ENCODE measurements around the gene ALOX15B. TPM values are rescaled to one million over a fixed set of nuclear protein-coding genes. Genes with fewer than 3 reads are reported as not detected.

The ALOX15B gene
- total RNA-seq, 5 donors from 2014 or later (not counting 1 experiment from before 2014, with no cell fraction given): 0.10 to 0.20 (median 0.13) TPM; not detected in 2

DNA sequence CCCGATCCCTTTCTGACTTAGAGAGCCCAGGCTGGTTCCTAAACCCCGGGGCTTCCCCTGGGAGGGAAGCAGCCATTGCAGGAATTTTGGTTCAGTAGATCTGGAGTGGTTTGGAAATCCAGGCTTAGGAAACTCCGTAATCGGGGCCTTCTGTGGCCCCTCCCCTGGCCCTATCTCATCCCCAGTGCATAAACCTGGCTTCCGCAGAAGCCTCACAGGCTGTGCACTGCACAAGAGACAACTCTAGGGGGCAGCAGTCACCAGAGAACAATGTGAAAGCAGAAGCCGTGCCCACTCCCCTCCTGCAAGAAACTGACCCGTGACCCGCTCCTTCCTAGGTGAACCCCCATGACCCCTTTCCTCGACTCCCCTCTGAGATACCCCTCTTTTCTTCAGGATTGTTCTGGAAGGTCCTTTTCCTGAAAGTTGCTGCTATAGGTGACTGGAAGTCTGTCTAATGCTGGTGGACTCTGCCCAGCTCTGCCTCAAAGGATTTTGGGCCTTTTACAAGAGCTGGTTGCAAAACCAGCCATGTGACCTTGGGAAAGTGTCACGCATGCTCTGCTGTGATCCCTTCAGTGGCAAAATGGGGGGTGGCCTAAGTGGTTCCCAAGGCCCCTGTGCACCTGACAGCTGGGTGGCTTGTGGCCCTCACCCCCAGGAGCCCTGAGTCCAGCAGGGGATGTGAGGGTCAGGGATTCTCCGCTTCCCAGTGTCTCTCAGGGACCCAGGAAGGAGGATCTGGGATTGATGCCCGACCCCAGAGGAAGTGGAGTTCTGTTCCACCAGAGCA, 22.0 kb upstream of the ALOX15B start:
- CTCF ChIA-PET: interaction anchor here (0.6 to 1.1 kb wide), 2 partner anchors 40 to 514 kb away, joined by 3 to 6 read pairs; no protein-coding TSS in a partner anchor

DNA sequence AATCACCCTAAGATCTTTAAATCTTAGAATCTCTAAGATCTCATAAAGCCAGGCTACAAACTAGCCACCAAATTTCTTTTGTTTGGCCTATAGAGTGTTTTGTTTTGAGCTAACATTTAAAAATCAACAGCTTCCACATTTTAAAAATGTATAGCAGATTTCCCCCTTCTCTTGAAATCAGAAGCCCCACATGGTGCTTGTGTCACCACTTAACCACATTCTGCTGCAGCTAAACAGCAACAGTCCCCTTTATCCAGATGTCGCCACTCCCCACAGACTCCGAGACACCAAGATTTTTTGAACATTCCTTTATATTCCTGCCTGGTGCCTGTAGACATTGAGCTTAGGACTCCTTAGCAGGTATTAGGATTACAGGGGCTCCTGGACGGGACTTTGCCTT, 20.4 kb upstream of the ALOX15B start:
- Histone ChIP-seq H3K27ac (ENCODE audit: low read length) (no peak overlapping the region), H3K36me3 (ENCODE audit: control insufficient read depth in 2 of 2, extremely low read depth in 1 of 2, insufficient read depth in 1 of 2, low read length in 1 of 2) (no peaks in the 10 kb centered on the region), H3K27me3 (replicated peaks in 1 of 2; ENCODE audit: control insufficient read depth in 2 of 2, extremely low read depth in 1 of 2, insufficient read depth in 2 of 2, low read length in 1 of 2) (peaks cover 0 to 64% of the 10 kb centered on the region in 2 experiments), H3K4me3 (ENCODE audit: control insufficient read depth in 1 of 2, extremely low read depth in 1 of 2, low read length in 1 of 2) (no peak overlapping the region), H3K9me3 (no peaks in the 10 kb centered on the region), H3K4me1 (ENCODE audit: control insufficient read depth in 1 of 2, extremely low read depth in 1 of 2, insufficient read depth in 2 of 2, low read length in 2 of 2) (peaks cover 3 to 15% of the 10 kb centered on the region in 2 experiments)
- Mint-ChIP-seq H3K4me3 (no peak overlapping the region), H3K9me3 (no peaks in the 10 kb centered on the region), H3K36me3 (no peaks in the 10 kb centered on the region), H3K27me3 (peaks cover 9 to 33% of the 10 kb centered on the region in 2 donors), H3K27ac (no peak overlapping the region), H3K4me1 (peaks cover 0 to 13% (median 5%) of the 10 kb centered on the region in 3 donors)
- WGBS (ENCODE audit: insufficient coverage): 63% methylated on average over 2 of the region's 3 CpGs
- ATAC-seq (replicated peaks in 1 of 4) (no peak), DNase-seq (no peak)
- CTCF ChIA-PET: interaction anchor here (0.6 to 1.0 kb wide), 2 partner anchors 8 to 30 kb away, joined by 3 read pairs; no protein-coding TSS in a partner anchor
- POLR2A ChIA-PET: interaction anchor here (0.6 kb wide), 2 partner anchors 275 to 883 kb away, joined by 5 to 9 read pairs; no protein-coding TSS in a partner anchor

More for the DNA sequence above, 22.0 kb upstream of the ALOX15B start:
- DNase-seq (peak in 22 of 35 experiments; percentile 14 to 56 (median 32)), ATAC-seq (replicated peaks in 1 of 4) (peak; percentile 74 to 90 (median 76))
- Mint-ChIP-seq H3K9me3 (no peaks in the 10 kb centered on the region), H3K27me3 (peaks cover 4 to 31% of the 10 kb centered on the region in 2 donors), H3K36me3 (no peaks in the 10 kb centered on the region), H3K4me3 (peak overlapping the region; percentile 65 to 84 (median 73)), H3K4me1 (peaks cover 0 to 18% (median 5%) of the 10 kb centered on the region in 3 donors), H3K27ac (no peak overlapping the region)
- peaks cover 3 to 15% of the 10 kb centered on the region in 2 experiments for H3K4me1 ChIP-seq (ENCODE audit: control insufficient read depth in 1 of 2, extremely low read depth in 1 of 2, insufficient read depth in 2 of 2, low read length in 2 of 2)
- H3K36me3 ChIP-seq (ENCODE audit: control insufficient read depth in 2 of 2, extremely low read depth in 1 of 2, insufficient read depth in 1 of 2, low read length in 1 of 2): no peaks in the 10 kb centered on the region
- no peaks in the 10 kb centered on the region for H3K9me3 ChIP-seq
- H3K27me3 ChIP-seq (replicated peaks in 1 of 2; ENCODE audit: control insufficient read depth in 2 of 2, extremely low read depth in 1 of 2, insufficient read depth in 2 of 2, low read length in 1 of 2): peaks cover 0 to 70% of the 10 kb centered on the region in 2 experiments
- 48% methylated on average over 6 of the region's 12 CpGs for WGBS (ENCODE audit: insufficient coverage)
- peak overlapping the region; percentile 47 to 55 for H3K4me3 ChIP-seq (ENCODE audit: control insufficient read depth in 1 of 2, extremely low read depth in 1 of 2, low read length in 1 of 2)
- H3K27ac ChIP-seq (ENCODE audit: low read length): no peak overlapping the region
- POLR2A ChIA-PET: no interaction called here

- WGBS (ENCODE audit: insufficient coverage): no CpG with 5 or more reads among the region's 5 CpGs
- Histone ChIP-seq H3K27me3 (replicated peaks in 1 of 2; ENCODE audit: control insufficient read depth in 2 of 2, extremely low read depth in 1 of 2, insufficient read depth in 2 of 2, low read length in 1 of 2) (peaks cover 0 to 58% of the 10 kb centered on the region in 2 experiments), H3K4me1 (ENCODE audit: control insufficient read depth in 1 of 2, extremely low read depth in 1 of 2, insufficient read depth in 2 of 2, low read length in 2 of 2) (peaks cover 3 to 15% of the 10 kb centered on the region in 2 experiments), H3K27ac (ENCODE audit: low read length) (no peak overlapping the region), H3K36me3 (ENCODE audit: control insufficient read depth in 2 of 2, extremely low read depth in 1 of 2, insufficient read depth in 1 of 2, low read length in 1 of 2) (no peaks in the 10 kb centered on the region), H3K4me3 (ENCODE audit: control insufficient read depth in 1 of 2, extremely low read depth in 1 of 2, low read length in 1 of 2) (no peak overlapping the region), H3K9me3 (no peaks in the 10 kb centered on the region)
- CTCF ChIA-PET: interaction anchor here (0.6 to 1.0 kb wide), 2 partner anchors 7 to 30 kb away, joined by 3 read pairs; no protein-coding TSS in a partner anchor
- DNase-seq (peak in 1 of 35 experiments; percentile 16), ATAC-seq (replicated peaks in 1 of 4) (no peak)
- Mint-ChIP-seq H3K9me3 (no peaks in the 10 kb centered on the region), H3K27me3 (peaks cover 9 to 28% of the 10 kb centered on the region in 2 donors), H3K4me1 (peaks cover 0 to 12% (median 5%) of the 10 kb centered on the region in 3 donors), H3K4me3 (no peak overlapping the region), H3K36me3 (no peaks in the 10 kb centered on the region), H3K27ac (no peak overlapping the region)
- POLR2A ChIA-PET: interaction anchor here in 1 of 2 donors (0.6 kb wide), 1 partner anchor 275 kb away, joined by 5 read pairs; no protein-coding TSS in a partner anchor
Observed at GRCh38 chr17:8019166-8019565, 19.7 kb upstream of the ALOX15B start.

DNA sequence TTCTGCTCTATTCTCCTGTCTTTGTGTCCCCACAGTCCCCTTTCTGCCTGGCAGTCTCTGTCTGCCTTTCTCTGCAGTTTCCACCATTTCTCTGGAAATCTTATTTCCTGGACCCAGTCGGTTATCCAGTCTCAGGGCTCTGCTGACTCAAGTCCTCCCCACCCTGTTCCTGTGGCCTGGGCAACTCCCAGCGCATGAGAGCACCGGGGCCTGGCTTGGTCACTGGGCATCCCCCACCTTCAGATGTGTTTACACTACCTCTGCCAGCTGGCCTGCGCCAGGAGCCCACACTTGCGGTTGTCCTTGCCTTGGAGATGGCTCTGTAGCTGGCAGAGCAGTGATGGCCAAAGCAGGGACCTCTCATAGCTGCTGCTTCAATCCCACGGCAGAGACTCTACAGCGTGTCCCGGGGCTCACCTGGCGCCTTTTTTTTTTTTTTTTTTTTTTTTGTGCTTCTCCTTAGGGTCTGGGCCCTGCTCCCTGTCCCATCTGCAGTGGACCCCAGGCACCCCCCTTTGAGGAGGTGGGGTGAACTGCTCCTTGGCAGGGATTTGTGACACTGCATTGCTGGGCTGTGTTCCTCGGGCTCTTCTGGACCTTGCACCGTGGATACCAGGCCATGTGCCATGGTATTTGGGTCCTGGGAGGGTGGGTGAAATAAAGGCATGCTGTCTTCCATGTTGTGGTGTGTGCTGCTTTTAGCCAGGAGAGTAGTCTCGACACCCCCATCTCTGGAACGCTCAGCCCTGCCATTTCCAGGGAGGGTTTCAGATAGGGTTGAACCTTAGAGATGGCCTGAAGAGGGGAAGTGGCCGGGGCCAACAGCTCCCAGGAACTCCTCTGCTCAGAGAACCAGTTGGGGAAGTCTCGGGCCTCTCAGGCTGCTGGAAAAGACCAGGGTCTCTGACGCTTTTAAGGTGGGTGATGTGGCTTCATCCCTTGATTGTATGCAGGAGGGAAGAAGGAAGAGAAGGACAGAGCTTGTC, 18.9 kb upstream of the ALOX15B start:
- Mint-ChIP-seq H3K4me1 (peaks cover 0 to 9% (median 5%) of the 10 kb centered on the region in 3 donors), H3K36me3 (no peaks in the 10 kb centered on the region), H3K9me3 (no peaks in the 10 kb centered on the region), H3K4me3 (no peak overlapping the region), H3K27me3 (peaks cover 12 to 28% of the 10 kb centered on the region in 2 donors), H3K27ac (no peak overlapping the region)
- WGBS (ENCODE audit: insufficient coverage): 83% methylated on average over 8 of the region's 16 CpGs
- CTCF ChIA-PET: interaction anchor here in 1 of 2 donors (0.6 kb wide), 1 partner anchor 107 kb away, joined by 4 read pairs; no protein-coding TSS in a partner anchor
- ATAC-seq (replicated peaks in 1 of 4): no peak
- Histone ChIP-seq H3K4me3 (ENCODE audit: control insufficient read depth in 1 of 2, extremely low read depth in 1 of 2, low read length in 1 of 2) (no peak overlapping the region), H3K9me3 (no peaks in the 10 kb centered on the region), H3K36me3 (ENCODE audit: control insufficient read depth in 2 of 2, extremely low read depth in 1 of 2, insufficient read depth in 1 of 2, low read length in 1 of 2) (no peaks in the 10 kb centered on the region), H3K27ac (ENCODE audit: low read length) (no peak overlapping the region), H3K4me1 (ENCODE audit: control insufficient read depth in 1 of 2, extremely low read depth in 1 of 2, insufficient read depth in 2 of 2, low read length in 2 of 2) (peaks cover 3 to 15% of the 10 kb centered on the region in 2 experiments), H3K27me3 (replicated peaks in 1 of 2; ENCODE audit: control insufficient read depth in 2 of 2, extremely low read depth in 1 of 2, insufficient read depth in 2 of 2, low read length in 1 of 2) (peaks cover 0 to 53% of the 10 kb centered on the region in 2 experiments)
- POLR2A ChIA-PET: no interaction called here
- DNase-seq: peak in 1 of 35 experiments; percentile 15

DNA sequence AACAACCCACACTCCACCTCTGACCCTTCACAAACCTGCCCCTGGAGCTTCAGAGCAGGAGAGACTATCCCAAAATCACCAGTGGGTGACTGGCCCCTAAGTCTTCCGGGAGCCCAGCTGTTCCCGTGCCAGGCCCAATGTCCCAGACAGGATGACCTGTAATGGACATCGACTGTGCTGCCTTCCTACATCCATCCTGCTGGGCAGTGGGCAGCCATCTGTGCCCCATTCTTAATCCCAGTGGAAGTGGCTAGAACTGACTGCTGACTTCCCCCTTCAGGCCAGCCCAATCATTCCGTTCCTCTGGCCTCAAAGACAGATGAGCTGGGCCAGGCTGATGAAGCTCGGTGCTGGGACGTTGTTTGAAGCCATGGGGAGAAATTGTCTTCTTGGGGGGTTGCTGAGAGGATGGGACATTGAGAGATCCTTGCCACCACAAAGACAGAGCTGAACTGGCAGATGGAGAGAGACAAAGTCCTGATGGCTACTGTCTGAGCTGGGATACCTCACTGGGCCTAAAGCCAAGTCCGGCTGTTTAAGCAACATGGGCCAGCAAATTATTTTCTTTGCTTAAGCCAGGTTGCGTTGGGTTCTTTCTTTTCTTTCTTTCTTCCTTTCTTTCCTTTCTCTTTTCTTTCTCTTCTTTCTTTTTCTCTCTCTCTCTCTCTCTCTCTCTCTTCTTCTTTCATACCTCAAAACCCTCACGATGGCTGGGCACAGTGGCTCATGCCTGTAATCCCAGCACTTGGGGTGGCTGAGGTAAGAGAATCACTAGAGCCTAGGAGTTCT, 17.9 kb upstream of the ALOX15B start:
- ChIA-PET CTCF (interaction anchor here in 1 of 2 donors (0.6 kb wide), 1 partner anchor 108 kb away, joined by 4 read pairs; no protein-coding TSS in a partner anchor), POLR2A (no interaction called here)
- H3K27me3 ChIP-seq (replicated peaks in 1 of 2; ENCODE audit: control insufficient read depth in 2 of 2, extremely low read depth in 1 of 2, insufficient read depth in 2 of 2, low read length in 1 of 2): peaks cover 0 to 50% of the 10 kb centered on the region in 2 experiments
- peaks cover 2 to 10% of the 10 kb centered on the region in 2 experiments for H3K4me1 ChIP-seq (ENCODE audit: control insufficient read depth in 1 of 2, extremely low read depth in 1 of 2, insufficient read depth in 2 of 2, low read length in 2 of 2)
- Mint-ChIP-seq H3K36me3 (no peaks in the 10 kb centered on the region), H3K4me3 (no peak overlapping the region), H3K4me1 (peaks cover 0 to 9% (median 5%) of the 10 kb centered on the region in 3 donors), H3K9me3 (no peaks in the 10 kb centered on the region), H3K27me3 (peaks cover 12 to 31% of the 10 kb centered on the region in 2 donors), H3K27ac (no peak overlapping the region)
- H3K9me3 ChIP-seq: no peaks in the 10 kb centered on the region
- 96% methylated on average over 7 of the region's 9 CpGs for WGBS (ENCODE audit: insufficient coverage)
- no peaks in the 10 kb centered on the region for H3K36me3 ChIP-seq (ENCODE audit: control insufficient read depth in 2 of 2, extremely low read depth in 1 of 2, insufficient read depth in 1 of 2, low read length in 1 of 2)
- no peak for ATAC-seq (replicated peaks in 1 of 4)
- no peak overlapping the region for H3K4me3 ChIP-seq (ENCODE audit: control insufficient read depth in 1 of 2, extremely low read depth in 1 of 2, low read length in 1 of 2)
- H3K27ac ChIP-seq (ENCODE audit: low read length): no peak overlapping the region
- peak in 1 of 35 experiments; percentile 8 for DNase-seq

Data from T-cell (primary cell).